HEK293T (cell line): ENCODE data around the gene KCNC3.

Source experiments
- CTCF ChIA-PET: fragments of 350-600 bp; formaldehyde crosslinking; extraction: SDS; loops from one replicate; lab custom pipeline; 2021; ENCODE audit warnings: antibody characterized with exemption, inconsistent platforms; lab: Yijun Ruan, JAX
- POLR2A ChIA-PET: fragments of 350-600 bp; formaldehyde crosslinking; extraction: SDS; loops from one replicate; lab custom pipeline; 2020; ENCODE audit warnings: antibody characterized with exemption, inconsistent platforms; lab: Yijun Ruan, JAX
- DNase-seq: peaks from one replicate; pipeline ENCODE4 v3.0.0; 2012; ENCODE audit warnings: mixed read lengths; ENCODE audit errors: extremely low spot score
- ARNT ChIP-seq: fragments of 450-650 bp; IDR thresholded peaks from 2 replicates; pipeline ENCODE4 v1.6.1; 2017; ENCODE audit warnings: mild to moderate bottlenecking
- BHLHE40 ChIP-seq: fragments of 450-650 bp; IDR thresholded peaks from 2 replicates; pipeline ENCODE4 v1.6.1; 2016; ENCODE audit warnings: mild to moderate bottlenecking, moderate library complexity, borderline replicate concordance
- CTBP1 ChIP-seq: fragments of 450-650 bp; IDR thresholded peaks from 2 replicates; pipeline ENCODE4 v1.6.1; 2016; ENCODE audit warnings: borderline replicate concordance
- ELF4 ChIP-seq: fragments of 450-650 bp; IDR thresholded peaks from 2 replicates; pipeline ENCODE4 v1.6.1; 2017; ENCODE audit warnings: antibody characterized with exemption
- FOXA1 ChIP-seq: fragments of 450-650 bp; IDR thresholded peaks from 2 replicates; pipeline ENCODE4 v1.6.1; 2016; ENCODE audit warnings: mild to moderate bottlenecking
- FOXK2 ChIP-seq: fragments of 450-650 bp; IDR thresholded peaks from 2 replicates; pipeline ENCODE4 v1.6.1; 2016; ENCODE audit warnings: mild to moderate bottlenecking
- FOXM1 ChIP-seq: fragments of 450-650 bp; IDR thresholded peaks from 2 replicates; pipeline ENCODE4 v1.6.1; 2017; ENCODE audit warnings: mild to moderate bottlenecking, borderline replicate concordance
- HDGF ChIP-seq: fragments of 450-650 bp; IDR thresholded peaks from 2 replicates; pipeline ENCODE4 v1.6.1; 2017; ENCODE audit warnings: antibody characterized with exemption, borderline replicate concordance
- L3MBTL2 ChIP-seq: fragments of 450-650 bp; conservative IDR thresholded peaks from 2 replicates; pipeline ENCODE4 v1.6.1; 2016; ENCODE audit warnings: mild to moderate bottlenecking
- LEF1 ChIP-seq: fragments of 450-650 bp; IDR thresholded peaks from 2 replicates; pipeline ENCODE4 v1.6.1; 2017; ENCODE audit warnings: mild to moderate bottlenecking, borderline replicate concordance
- NFRKB ChIP-seq: fragments of 450-650 bp; IDR thresholded peaks from 2 replicates; pipeline ENCODE4 v1.6.1; 2016; ENCODE audit warnings: mild to moderate bottlenecking, moderate library complexity
- PKNOX1 ChIP-seq: fragments of 450-650 bp; IDR thresholded peaks from 2 replicates; pipeline ENCODE4 v1.6.1; 2016
- SP1 ChIP-seq: fragments of 450-650 bp; IDR thresholded peaks from 2 replicates; pipeline ENCODE4 v1.6.1; 2017
- SUZ12 ChIP-seq: fragments of 450-650 bp; IDR thresholded peaks from 2 replicates; pipeline ENCODE4 v1.6.1; 2016; ENCODE audit warnings: mild to moderate bottlenecking
- TARDBP ChIP-seq: fragments of 450-650 bp; IDR thresholded peaks from 2 replicates; pipeline ENCODE4 v1.6.1; 2016
- ZNF384 ChIP-seq: fragments of 450-650 bp; IDR thresholded peaks from 2 replicates; pipeline ENCODE4 v1.6.1; 2016

Gene KCNC3

DNA sequence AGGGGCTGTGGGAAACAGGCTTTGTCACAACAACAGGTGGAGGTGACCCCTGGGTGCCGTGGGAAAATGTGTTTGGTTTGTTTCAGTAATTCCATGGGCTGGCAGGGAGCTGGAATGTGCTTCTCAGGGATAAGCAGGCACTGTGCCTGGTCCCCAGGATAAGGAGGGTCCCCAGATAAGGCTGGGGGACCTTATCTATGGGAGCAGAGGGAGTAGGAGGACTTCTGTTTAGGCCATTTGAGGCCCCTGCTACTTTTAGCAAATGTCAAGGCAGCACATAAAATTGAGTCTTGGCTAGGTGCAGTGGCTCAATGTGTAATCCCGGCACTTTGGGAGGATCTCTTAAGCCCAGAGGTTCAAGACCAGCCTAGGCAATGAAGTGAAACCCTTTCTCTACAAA lies 59.5 kb downstream of the KCNC3 start:
- no peak for TF ChIP-seq ELF4
- TF ChIP-seq FOXK2, result no peak
- TF ChIP-seq ARNT, result no peak
- no peak for TF ChIP-seq BHLHE40
- TF ChIP-seq CTBP1, result no peak
- TF ChIP-seq SP1, result no peak
- TF ChIP-seq ZNF384, result no peak
- no peak for TF ChIP-seq SUZ12
- TF ChIP-seq L3MBTL2, result no peak
- TF ChIP-seq PKNOX1, result no peak
- TF ChIP-seq HDGF, result no peak
- no peak for TF ChIP-seq TARDBP
- TF ChIP-seq FOXM1, result no peak
- TF ChIP-seq FOXA1, result no peak
- ChIA-PET POLR2A (no interaction called here), CTCF (no interaction called here)
- DNase-seq, result no peak

GRCh38 chr19:50268501-50268900 lies 60.7 kb downstream of the KCNC3 start:
- POLR2A ChIA-PET, result interaction anchor here (1.1 kb wide), 1 partner anchor 65 kb away, joined by 3 read pairs; no protein-coding TSS in a partner anchor
- DNase-seq, result no peak
- TF ChIP-seq L3MBTL2, result no peak
- CTCF ChIA-PET, result interaction anchor here (0.6 kb wide), 1 partner anchor 42 kb away, joined by 4 read pairs; no protein-coding TSS in a partner anchor

DNA sequence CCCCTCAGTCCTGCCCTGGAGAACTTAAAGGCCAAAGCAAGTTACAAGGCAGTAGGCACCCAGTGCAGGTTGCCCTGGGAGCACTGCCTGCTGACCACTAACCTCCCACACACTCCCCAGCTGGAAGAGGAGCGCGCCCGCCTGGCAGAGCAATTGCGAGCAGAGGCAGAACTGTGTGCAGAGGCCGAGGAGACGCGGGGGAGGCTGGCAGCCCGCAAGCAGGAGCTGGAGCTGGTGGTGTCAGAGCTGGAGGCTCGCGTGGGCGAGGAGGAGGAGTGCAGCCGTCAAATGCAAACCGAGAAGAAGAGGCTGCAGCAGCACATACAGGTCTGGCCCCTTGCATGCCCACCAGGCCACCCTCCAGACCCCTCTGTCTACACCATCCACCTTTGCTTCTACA lies 61.1 kb downstream of the KCNC3 start:
- TF ChIP-seq LEF1, result no peak
- ChIA-PET POLR2A (interaction anchor here (1.1 kb wide), 1 partner anchor 65 kb away, joined by 3 read pairs; no protein-coding TSS in a partner anchor), CTCF (no interaction called here)
- DNase-seq, result no peak

DNA sequence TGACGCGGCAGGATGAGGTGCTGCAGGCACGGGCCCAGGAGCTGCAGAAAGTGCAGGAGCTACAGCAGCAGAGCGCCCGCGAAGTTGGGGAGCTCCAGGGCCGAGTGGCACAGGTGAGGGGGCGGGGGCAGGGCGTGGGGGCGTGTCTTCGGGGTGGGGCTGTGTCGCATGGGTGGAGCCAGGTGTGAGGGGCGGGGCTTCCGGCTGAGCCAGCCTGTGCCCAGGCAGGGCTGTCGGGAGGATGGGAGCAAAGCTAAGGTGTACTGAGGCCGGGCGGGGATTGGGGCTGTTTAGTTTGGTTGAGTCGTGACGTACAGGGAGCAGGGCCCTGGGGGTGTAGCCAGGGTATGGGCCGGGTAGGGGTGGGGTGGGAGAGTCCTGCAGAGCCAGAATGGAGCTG lies 62.3 kb downstream of the KCNC3 start:
- no peak for TF ChIP-seq ELF4
- no peak for TF ChIP-seq ARNT
- TF ChIP-seq FOXA1, result no peak
- DNase-seq, result peak; percentile 56
- CTCF ChIA-PET, result interaction anchor here (0.9 to 1.1 kb wide), 2 partner anchors 9 to 119 kb away, joined by 4 to 5 read pairs; no protein-coding TSS in a partner anchor
- POLR2A ChIA-PET, result no interaction called here

DNA sequence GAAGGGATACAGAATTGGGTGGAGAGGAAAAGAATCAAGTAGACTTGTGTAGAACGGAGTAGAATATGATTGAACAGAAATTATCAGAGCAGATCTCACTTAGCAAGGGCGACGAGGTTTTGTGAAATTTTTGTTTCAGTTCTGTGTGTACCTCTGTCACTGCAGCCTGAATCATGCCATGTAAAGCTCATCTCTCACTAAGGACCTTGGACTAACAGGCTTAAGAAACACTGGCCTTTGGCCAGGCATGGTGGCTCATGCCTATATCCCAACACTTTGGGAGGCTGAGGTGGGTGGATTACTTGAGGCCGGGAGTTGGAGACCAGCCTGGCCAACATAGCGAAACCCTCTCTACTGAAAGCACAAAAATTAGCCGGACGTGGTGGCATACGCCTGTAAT lies 63.1 kb downstream of the KCNC3 start:
- ChIA-PET POLR2A (no interaction called here), CTCF (interaction anchor here (1.2 kb wide), 1 partner anchor 12 kb away, joined by 3 read pairs; no protein-coding TSS in a partner anchor)
- DNase-seq, result no peak
- no peak for TF ChIP-seq NFRKB
- TF ChIP-seq ELF4, result no peak
- TF ChIP-seq SUZ12, result no peak
- no peak for TF ChIP-seq FOXK2
- no peak for TF ChIP-seq TARDBP
- TF ChIP-seq BHLHE40, result no peak
- no peak for TF ChIP-seq LEF1
- TF ChIP-seq FOXA1, result no peak

- peak; percentile 22 for DNase-seq
- ChIA-PET CTCF (interaction anchor here (0.5 to 1.0 kb wide), 2 partner anchors 64 to 148 kb away, joined by 3 to 5 read pairs; partner anchors contain the start of gene KCNC3), POLR2A (interaction anchor here (1.2 kb wide), 1 partner anchor 24 kb away, joined by 3 read pairs; no protein-coding TSS in a partner anchor)
- TF ChIP-seq SUZ12, result no peak
- no peak for TF ChIP-seq L3MBTL2
- no peak for TF ChIP-seq BHLHE40
- TF ChIP-seq TARDBP, result no peak
- no peak for TF ChIP-seq ARNT
- TF ChIP-seq FOXK2, result no peak
- no peak for TF ChIP-seq PKNOX1
- TF ChIP-seq HDGF, result no peak
- TF ChIP-seq ZNF384, result no peak
- no peak for TF ChIP-seq FOXM1
- no peak for TF ChIP-seq CTBP1
- no peak for TF ChIP-seq LEF1
These were observed 64.5 kb downstream of the KCNC3 start for GRCh38 chr19:50264483-50265186.

DNA sequence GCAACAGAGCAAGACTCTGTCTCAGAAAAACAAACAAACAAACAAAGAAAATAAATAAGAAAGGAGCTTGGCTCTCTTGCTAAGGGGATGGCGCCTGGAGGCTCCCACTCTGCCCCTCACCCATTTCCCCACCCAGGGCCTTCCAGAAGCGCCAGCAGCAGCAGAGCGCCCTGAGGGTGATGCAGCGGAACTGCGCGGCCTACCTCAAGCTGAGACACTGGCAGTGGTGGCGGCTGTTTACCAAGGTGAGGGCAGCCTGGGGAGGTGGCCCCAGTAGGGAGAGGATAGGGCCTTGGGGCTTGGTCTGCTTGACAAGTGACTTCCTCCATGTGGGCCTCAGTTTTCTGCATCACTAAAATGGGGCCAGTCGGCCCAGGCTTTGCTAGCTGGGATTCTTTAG lies 66.0 kb downstream of the KCNC3 start:
- TF ChIP-seq ELF4 (no peak), PKNOX1 (no peak), NFRKB (no peak), ARNT (no peak), HDGF (no peak), FOXM1 (no peak), BHLHE40 (no peak), L3MBTL2 (no peak), SUZ12 (no peak), CTBP1 (no peak), FOXK2 (no peak), FOXA1 (no peak), SP1 (no peak), TARDBP (no peak), ZNF384 (no peak)
- ChIA-PET CTCF (no interaction called here), POLR2A (no interaction called here)
- DNase-seq, result no peak
